Lower lobe of right lung (tissue), 2 donors: ENCODE measurements around the gene COL5A3. TPM values are rescaled to one million over a fixed set of nuclear protein-coding genes. Genes with fewer than 3 reads are reported as not detected.
A peak's percentile ranks its signal among the peaks of the same experiment; 100 is the strongest.

ENCODE experiments used
- ATAC-seq, 2 donors: fragments of 200-7000 bp; cut with Tn5 transposase; one replicate each; pipeline ENCODE4 v1.9.1; 2020 to 2022; ENCODE audit warnings: mild to moderate bottlenecking in 2 of 2, moderate library complexity in 2 of 2
- DNase-seq: peaks from one replicate; pipeline ENCODE4 v3.0.0-alpha.2; 2020
- H3K27ac ChIP-seq: fragments of 200-600 bp; one replicate; pipeline ENCODE4 v1.8.0; 2022
- H3K27me3 ChIP-seq: fragments of 200-600 bp; one replicate; pipeline ENCODE4 v1.8.0; 2022; ENCODE audit warnings: low read depth
- H3K36me3 ChIP-seq: fragments of 200-600 bp; one replicate; pipeline ENCODE4 v1.8.0; 2022; ENCODE audit warnings: mild to moderate bottlenecking
- H3K4me1 ChIP-seq: fragments of 200-600 bp; one replicate; pipeline ENCODE4 v1.8.0; 2022
- H3K4me3 ChIP-seq: fragments of 200-600 bp; one replicate; pipeline ENCODE4 v1.8.0; 2022; ENCODE audit warnings: mild to moderate bottlenecking
- H3K9me3 ChIP-seq: fragments of 200-600 bp; one replicate; pipeline ENCODE4 v1.8.0; 2022
- CTCF ChIP-seq: fragments of 200-600 bp; IDR thresholded peaks from one replicate; pipeline ENCODE4 v1.8.0; 2022; ENCODE audit warnings: antibody characterized with exemption, mild to moderate bottlenecking
- intact Hi-C: fragments of 100-400 bp; cut with DNase I; formaldehyde crosslinking; loops from one replicate; pipeline ENCODE4 v1.11.0; 2022
- long read RNA-seq: library from polyadenylated mRNA; unstranded; transcript quantifications from one replicate; pipeline ENCODE4 v2.0.0, GENCODE V29; 2021
- total RNA-seq: library from RNA; stranded (reverse); fragmentation: NEBNext Ultra II Directional; extraction: Animal tissue kit (Norgen Biotek cat#: 25700); gene quantifications from one replicate; pipeline ENCODE4 v1.2.1, GENCODE V29; 2021
- donor health status: DM: no; HTN: yes; CAD: no; lungs with severe emphysema.

Gene COL5A3
- 8.9 TPM for total RNA-seq
- long read RNA-seq, partial matches to known transcripts = 2 of 5 reads
- long read RNA-seq, other reads (novel, unspliced or antisense) = 3 of 5 reads

- H3K4me1 ChIP-seq = peaks cover 6% of the 10 kb centered on the region
- TF ChIP-seq CTCF = no peak
- H3K36me3 ChIP-seq = no peaks in the 10 kb centered on the region
- peak; percentile 52 to 54 for ATAC-seq
- no peak within 1 kb of the TSS for H3K27ac ChIP-seq
- peak; percentile 51 for DNase-seq
- no peaks in the 10 kb centered on the region for H3K9me3 ChIP-seq
- peak within 1 kb of the TSS; percentile 48 for H3K4me3 ChIP-seq
- intact Hi-C loops = no loop called here
- peaks cover 61% of the 10 kb centered on the region for H3K27me3 ChIP-seq
Observed at GRCh38 chr19:10010247-10010691, at the start of gene COL5A3. TSS of gene COL5A3 (minus strand) at chr19:10010504. CDS start at chr19:10010385, 119 bp downstream.

- TF ChIP-seq CTCF = no peak
- H3K4me1 ChIP-seq = no peaks in the 10 kb centered on the region
- intact Hi-C loops = no loop called here
- no peaks in the 10 kb centered on the region for H3K36me3 ChIP-seq
- DNase-seq (no peak), ATAC-seq (no peak)
- H3K27ac ChIP-seq = no peak overlapping the region
- no peaks in the 10 kb centered on the region for H3K9me3 ChIP-seq
- H3K27me3 ChIP-seq = no peaks in the 10 kb centered on the region
- H3K4me3 ChIP-seq = no peak overlapping the region
Observed at GRCh38 chr19:10052602-10053360, 42.5 kb upstream of the COL5A3 start.

GRCh38 chr19:10049626-10050025, 39.3 kb upstream of the COL5A3 start:
- TF ChIP-seq CTCF = no peak
- H3K36me3 ChIP-seq = no peaks in the 10 kb centered on the region
- H3K27me3 ChIP-seq = peaks cover 5% of the 10 kb centered on the region
- no peak overlapping the region for H3K27ac ChIP-seq
- H3K9me3 ChIP-seq = no peaks in the 10 kb centered on the region
- no peaks in the 10 kb centered on the region for H3K4me1 ChIP-seq
- intact Hi-C loops = no loop called here
- DNase-seq (no peak), ATAC-seq (peak in 1 of 2 donors; percentile 17)
- H3K4me3 ChIP-seq = no peak overlapping the region

GRCh38 chr19:10045371-10045770, 35.1 kb upstream of the COL5A3 start:
- intact Hi-C loops = no loop called here
- ATAC-seq = no peak

GRCh38 chr19:10044390-10044789, 34.1 kb upstream of the COL5A3 start:
- H3K27me3 ChIP-seq = peaks cover 5% of the 10 kb centered on the region
- no peak for ATAC-seq
- no peak for DNase-seq
- H3K36me3 ChIP-seq = no peaks in the 10 kb centered on the region
- no peak overlapping the region for H3K4me3 ChIP-seq
- H3K4me1 ChIP-seq = no peaks in the 10 kb centered on the region
- peaks cover 16% of the 10 kb centered on the region for H3K9me3 ChIP-seq
- H3K27ac ChIP-seq = no peak overlapping the region
- intact Hi-C loops = no loop called here
- TF ChIP-seq CTCF = no peak

More at GRCh38 chr19:10045371-10045770, 35.1 kb upstream of the COL5A3 start:
- H3K27ac ChIP-seq = no peak overlapping the region
- DNase-seq = no peak
- H3K27me3 ChIP-seq = peaks cover 5% of the 10 kb centered on the region
- no peak for TF ChIP-seq CTCF
- H3K4me3 ChIP-seq = no peak overlapping the region
- H3K36me3 ChIP-seq = no peaks in the 10 kb centered on the region
- peaks cover 16% of the 10 kb centered on the region for H3K9me3 ChIP-seq
- no peaks in the 10 kb centered on the region for H3K4me1 ChIP-seq
